ENCODE data around the gene ZNF383. TPM values are rescaled to one million over a fixed set of nuclear protein-coding genes. Genes with fewer than 3 reads are reported as not detected.

ZNF383 gene
- total and polyA plus RNA-seq, 9 of the 15 experiments (the other 6 are each of a cell fraction or from before 2014, with no cell fraction given), result 2.0 to 8.2 (median 5.3) TPM

DNA sequence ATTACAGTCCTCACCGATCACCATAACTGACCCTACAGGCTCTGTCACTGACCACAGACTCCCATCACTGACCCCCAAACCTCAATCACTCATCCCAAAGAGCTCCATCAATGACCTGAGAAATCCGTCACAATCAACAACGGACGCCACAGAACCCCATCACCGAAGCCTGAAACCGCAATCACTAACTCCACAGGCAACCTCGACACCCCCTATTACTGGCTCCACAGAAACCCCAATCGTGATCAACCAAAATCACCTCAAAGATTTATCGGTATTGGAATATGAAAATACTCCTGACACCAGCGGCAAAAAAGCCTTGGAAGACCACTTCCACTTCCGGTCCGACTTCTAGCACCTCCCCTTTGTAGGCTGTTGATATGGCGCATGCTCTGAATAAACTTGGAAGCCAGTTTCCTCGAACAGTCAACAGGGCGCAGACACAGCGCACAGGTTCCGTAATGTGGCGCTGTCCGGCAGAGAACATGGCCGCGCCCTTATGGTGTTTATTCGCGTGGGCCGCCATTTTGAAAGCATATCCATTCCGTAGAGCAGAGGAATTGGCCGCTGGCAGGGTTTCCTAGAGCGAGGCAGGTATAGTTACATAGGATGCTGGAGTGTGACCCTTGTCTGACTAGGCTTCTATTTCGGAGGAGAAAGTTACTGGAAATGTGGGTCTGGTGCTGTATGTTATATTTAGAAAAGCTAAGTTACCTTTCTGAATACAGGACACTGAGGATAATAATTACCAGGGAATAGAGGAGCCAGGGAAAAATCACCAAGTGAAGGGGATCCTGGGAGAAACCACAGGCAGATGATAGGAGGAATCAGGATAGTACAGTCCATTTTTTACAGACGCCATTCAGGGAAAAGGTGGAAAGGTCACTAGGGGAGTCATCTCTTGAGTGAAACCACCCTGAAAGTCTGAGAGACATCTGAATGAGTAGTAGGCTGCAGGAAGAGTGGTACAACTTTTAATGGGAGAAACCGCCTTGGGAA lies 45.3 kb upstream of the ZNF383 start, which contains the start of gene ZNF585A:
ZNF585A (minus strand) TSS at position 328 of the 999 bp plus-strand sequence. CDS start 2,785 bp downstream, outside the sequence.
- POLR2A ChIA-PET, result interaction anchor here (0.6 kb wide), 1 partner anchor 713 kb away, joined by 3 read pairs; no protein-coding TSS in a partner anchor
- BruUV-seq (replicated peaks), result no TSS peak
- H3K4me1 ChIP-seq (replicated peaks in 1 of 2; ENCODE audit: control insufficient read depth in 2 of 2, insufficient read depth in 2 of 2, low read length in 2 of 2), result no peaks in the 10 kb centered on the region
- TF ChIP-seq ZKSCAN1 (IDR thresholded peaks at IDR 0.05; ENCODE audit: low read depth, low read length) (peak; percentile 70; the same call in 1 of the 2 replicates), EP400 (IDR thresholded peaks at IDR 0.05) (0 out of 2 replicates have a peak, but pooled peaks have one; percentile 27), MLLT1 (IDR thresholded peaks at IDR 0.05) (peak; percentile 61 to 65; a peak in 2 of 4 replicates), TBP (optimal IDR thresholded peaks at IDR 0.05; ENCODE audit: low read depth, low read length) (no peak), PHF8 (IDR thresholded peaks at IDR 0.05; ENCODE audit: borderline replicate concordance, low read length) (peak; percentile 58; the same call in 1 of the 2 replicates), ATF1 (CRISPR knock-in tag; IDR thresholded peaks at IDR 0.05) (no peak), ATF1 (tag; IDR thresholded peaks at IDR 0.05) (peak; percentile 73), ZNF197 (CRISPR knock-in tag; IDR thresholded peaks at IDR 0.05; ENCODE audit: low read depth) (peak; percentile 98), FOXJ2 (tag; IDR thresholded peaks at IDR 0.05) (peak; percentile 65; the same call in 1 of the 2 replicates), POLR2B (IDR thresholded peaks at IDR 0.05; ENCODE audit: low read depth, partially characterized antibody) (peak; percentile 51), RFX5 (IDR thresholded peaks at IDR 0.05; ENCODE audit: low read depth, low read length) (no peak), E2F3 (CRISPR knock-in tag; IDR thresholded peaks at IDR 0.05) (0 out of 2 replicates have a peak, but pooled peaks have one; percentile 11), SUPT5H (IDR thresholded peaks at IDR 0.05) (peak; percentile 57)
- TF ChIP-seq, protein P1, sequence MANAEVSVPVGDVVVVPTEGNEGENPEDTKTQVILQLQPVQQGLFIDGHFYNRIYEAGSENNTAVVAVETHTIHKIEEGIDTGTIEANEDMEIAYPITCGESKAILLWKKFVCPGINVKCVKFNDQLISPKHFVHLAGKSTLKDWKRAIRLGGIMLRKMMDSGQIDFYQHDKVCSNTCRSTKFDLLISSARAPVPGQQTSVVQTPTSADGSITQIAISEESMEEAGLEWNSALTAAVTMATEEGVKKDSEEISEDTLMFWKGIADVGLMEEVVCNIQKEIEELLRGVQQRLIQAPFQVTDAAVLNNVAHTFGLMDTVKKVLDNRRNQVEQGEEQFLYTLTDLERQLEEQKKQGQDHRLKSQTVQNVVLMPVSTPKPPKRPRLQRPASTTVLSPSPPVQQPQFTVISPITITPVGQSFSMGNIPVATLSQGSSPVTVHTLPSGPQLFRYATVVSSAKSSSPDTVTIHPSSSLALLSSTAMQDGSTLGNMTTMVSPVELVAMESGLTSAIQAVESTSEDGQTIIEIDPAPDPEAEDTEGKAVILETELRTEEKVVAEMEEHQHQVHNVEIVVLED (CRISPR knock-in tag; IDR thresholded peaks at IDR 0.05), result peak; percentile 49; the same call in 1 of the 2 replicates
- TF ChIP-seq, protein P2, sequence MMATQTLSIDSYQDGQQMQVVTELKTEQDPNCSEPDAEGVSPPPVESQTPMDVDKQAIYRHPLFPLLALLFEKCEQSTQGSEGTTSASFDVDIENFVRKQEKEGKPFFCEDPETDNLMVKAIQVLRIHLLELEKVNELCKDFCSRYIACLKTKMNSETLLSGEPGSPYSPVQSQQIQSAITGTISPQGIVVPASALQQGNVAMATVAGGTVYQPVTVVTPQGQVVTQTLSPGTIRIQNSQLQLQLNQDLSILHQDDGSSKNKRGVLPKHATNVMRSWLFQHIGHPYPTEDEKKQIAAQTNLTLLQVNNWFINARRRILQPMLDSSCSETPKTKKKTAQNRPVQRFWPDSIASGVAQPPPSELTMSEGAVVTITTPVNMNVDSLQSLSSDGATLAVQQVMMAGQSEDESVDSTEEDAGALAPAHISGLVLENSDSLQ (IDR thresholded peaks at IDR 0.05), result peak; percentile 43
- TF ChIP-seq, protein P3, sequence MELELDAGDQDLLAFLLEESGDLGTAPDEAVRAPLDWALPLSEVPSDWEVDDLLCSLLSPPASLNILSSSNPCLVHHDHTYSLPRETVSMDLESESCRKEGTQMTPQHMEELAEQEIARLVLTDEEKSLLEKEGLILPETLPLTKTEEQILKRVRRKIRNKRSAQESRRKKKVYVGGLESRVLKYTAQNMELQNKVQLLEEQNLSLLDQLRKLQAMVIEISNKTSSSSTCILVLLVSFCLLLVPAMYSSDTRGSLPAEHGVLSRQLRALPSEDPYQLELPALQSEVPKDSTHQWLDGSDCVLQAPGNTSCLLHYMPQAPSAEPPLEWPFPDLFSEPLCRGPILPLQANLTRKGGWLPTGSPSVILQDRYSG (tag; conservative IDR thresholded peaks at IDR 0.05; ENCODE audit: low read depth), result peak; percentile 75

More for the DNA sequence above, 45.3 kb upstream of the ZNF383 start, which contains the start of gene ZNF585A:
- ATAC-seq, result peak; percentile 100
- FAIRE-seq, result peak; percentile 98
- CTCF ChIA-PET (ENCODE audit: low intra/inter-chr PET ratio), result no interaction called here
- in situ Hi-C loops (cut with MboI), result no loop called here
- H2AFZ ChIP-seq (ENCODE audit: low read depth, low read length), result peak within 1 kb of the TSS; percentile 92
- no peaks in the 10 kb centered on the region for H3K9me1 ChIP-seq (ENCODE audit: control insufficient read depth, insufficient read depth, low read length)
- peak within 1 kb of the TSS; percentile 40; the same call in 2 of the 3 replicates for H3K27ac ChIP-seq (ENCODE audit: extremely low read depth, low read depth, low read length)
- 2% methylated on average over 29 of the region's 30 CpGs for WGBS (ENCODE audit: insufficient coverage, low coverage, missing lambda C conversion rate)
- peak within 1 kb of the TSS; percentile 74 for H3K4me2 ChIP-seq (ENCODE audit: insufficient read depth, low read length)
- peak within 1 kb of the TSS; percentile 47 for H3K4me3 ChIP-seq
- no peaks in the 10 kb centered on the region for H3K27me3 ChIP-seq (ENCODE audit: control insufficient read depth in 2 of 2, insufficient read depth in 2 of 2, low read length in 2 of 2)
- H4K20me1 ChIP-seq (replicated peaks; ENCODE audit: control insufficient read depth, insufficient read depth, low read length), result no peaks in the 10 kb centered on the region
- H3K79me2 ChIP-seq (ENCODE audit: control insufficient read depth, insufficient read depth, low read length), result no peaks in the 10 kb centered on the region
- no peaks in the 10 kb centered on the region for H3K36me3 ChIP-seq (ENCODE audit: control insufficient read depth, insufficient read depth, low read length)
- peak; percentile 71 to 94 (median 80) for DNase-seq (ENCODE audit: extremely low read depth in 1 of 4, low spot score in 3 of 4)
- peaks cover 7% of the 10 kb centered on the region for H3K9me3 ChIP-seq (replicated peaks; ENCODE audit: control insufficient read depth, insufficient read depth, low read depth, low read length)
- intact Hi-C loops (cut with micrococcal nuclease), result no loop called here
- H3K9ac ChIP-seq (ENCODE audit: insufficient read depth in 1 of 2, low read depth in 2 of 2, low read length in 2 of 2), result peak within 1 kb of the TSS in 1 of 2 experiments; percentile 55; a peak in 2 of 4 replicates
